HepG2 (cell line): ENCODE data around the gene PRKCE. TPM values are rescaled to one million over a fixed set of nuclear protein-coding genes. Genes with fewer than 3 reads are reported as not detected.

Experiments
- FOXA3 ChIP-seq: IDR thresholded peaks from 2 replicates; pipeline ENCODE4 v1.6.1; 2016; ENCODE audit warnings: missing genetic modification reagents, missing compliant biosample characterization
- HIVEP1 ChIP-seq: sonication (generic); formaldehyde crosslinking; IDR thresholded peaks from 2 replicates; pipeline ENCODE4 v1.4.0; 2020; ENCODE audit warnings: mild to moderate bottlenecking, missing genetic modification reagents
- HNRNPL ChIP-seq: fragments of 200-400 bp; formaldehyde crosslinking; IDR thresholded peaks from 2 replicates; pipeline ENCODE4 v1.6.1; 2017; ENCODE audit warnings: mild to moderate bottlenecking, low read depth, low read length
- IKZF4 ChIP-seq: sonication (generic); formaldehyde crosslinking; IDR thresholded peaks from 2 replicates; pipeline ENCODE4 v1.5.1; 2020; ENCODE audit warnings: borderline replicate concordance, mild to moderate bottlenecking, low read depth, missing genetic modification reagents; ENCODE audit errors: not compliant biosample characterization
- MLLT10 ChIP-seq: sonication (generic); formaldehyde crosslinking; IDR thresholded peaks from 2 replicates; pipeline ENCODE4 v1.4.0; 2020; ENCODE audit warnings: missing genetic modification reagents
- MXD4 ChIP-seq: IDR thresholded peaks from 2 replicates; pipeline ENCODE4 v1.6.1; 2016; ENCODE audit warnings: mild to moderate bottlenecking, missing biosample characterization, missing genetic modification reagents
- POGZ ChIP-seq: sonication (generic); formaldehyde crosslinking; IDR thresholded peaks from 2 replicates; pipeline ENCODE4 v1.4.0; 2020; ENCODE audit warnings: mild to moderate bottlenecking, missing genetic modification reagents
- RAD21 ChIP-seq: fragments of 450-650 bp; formaldehyde crosslinking; IDR thresholded peaks from 2 replicates; pipeline ENCODE4 v1.5.0; 2020; ENCODE audit warnings: mild to moderate bottlenecking
- SP4 ChIP-seq: sonication (generic); formaldehyde crosslinking; IDR thresholded peaks from 2 replicates; pipeline ENCODE4 v1.8.1; 2023; ENCODE audit warnings: mild to moderate bottlenecking, missing genetic modification reagents
- ZFP36L2 ChIP-seq: sonication (generic); formaldehyde crosslinking; IDR thresholded peaks from 2 replicates; pipeline ENCODE4 v1.4.0; 2020; ENCODE audit warnings: missing genetic modification reagents
- ZNF572 ChIP-seq: sonication (generic); formaldehyde crosslinking; IDR thresholded peaks from 2 replicates; pipeline ENCODE4 v1.5.1; 2020; ENCODE audit warnings: mild to moderate bottlenecking, missing genetic modification reagents
- ZNF724P ChIP-seq: sonication (generic); formaldehyde crosslinking; IDR thresholded peaks from 2 replicates; pipeline ENCODE4 v1.8.0; 2022; ENCODE audit warnings: missing genetic modification reagents, borderline replicate concordance
- ZNF83 ChIP-seq: sonication (generic); formaldehyde crosslinking; IDR thresholded peaks from 2 replicates; pipeline ENCODE4 v1.4.0; 2020; ENCODE audit warnings: missing genetic modification reagents, mild to moderate bottlenecking, borderline replicate concordance
- polyA plus RNA-seq, 8 experiments: library from polyadenylated mRNA; depleted of rRNA in 3 of 8; stranded (reverse) in 7 of 8; unstranded in 1 of 8; fragments of >200 nt; fragmentation: Illumina TruSeq in 4 of 8; extraction: Trizol in 4 of 8; gene quantifications; 2 replicates each; pipeline versions ENCODE4 v1.2.1 to v1.2.3, GENCODE V29; 2011 to 2016; ENCODE audit warnings: low read depth in 4 of 8, missing spikeins in 1 of 8, mixed read lengths in 1 of 8; ENCODE audit not compliant: insufficient read depth in 1 of 8
- total RNA-seq, 5 experiments: library from RNA; depleted of rRNA; stranded (reverse); fragments of >200 nt; fragmentation: Illumina TruSeq; extraction: Trizol; gene quantifications; 2 replicates each; pipeline ENCODE4 v1.2.3, GENCODE V29; 2016; ENCODE audit warnings: low read depth in 1 of 5
- TF ChIP-seq, protein P1 (sequence below): sonication (generic); formaldehyde crosslinking; IDR thresholded peaks from one replicate; pipeline ENCODE4 v1.5.1; 2020; ENCODE audit warnings: mild to moderate bottlenecking, missing genetic modification reagents; ENCODE audit errors: not compliant biosample characterization
- TF ChIP-seq, protein P2 (sequence below): IDR thresholded peaks from 2 replicates; pipeline ENCODE4 v1.6.1; 2016; ENCODE audit warnings: mild to moderate bottlenecking, missing biosample characterization, missing genetic modification reagents
- TF ChIP-seq, protein P3 (sequence below): IDR thresholded peaks from 2 replicates; pipeline ENCODE4 v1.6.1; 2018; ENCODE audit warnings: missing genetic modification reagents, mild to moderate bottlenecking, missing compliant biosample characterization
- TF ChIP-seq, protein P4 (sequence below): sonication (generic); formaldehyde crosslinking; IDR thresholded peaks from 2 replicates; pipeline ENCODE4 v1.5.0; 2020; ENCODE audit warnings: mild to moderate bottlenecking, missing genetic modification reagents, moderate library complexity
- TF ChIP-seq, protein P5 (sequence below): sonication (generic); formaldehyde crosslinking; IDR thresholded peaks from 2 replicates; pipeline ENCODE4 v1.5.0; 2020; ENCODE audit warnings: missing genetic modification reagents, mild to moderate bottlenecking, borderline replicate concordance

Gene PRKCE
- total and polyA plus RNA-seq, 2 of the 13 experiments (the other 11 are each of a cell fraction or from before 2014, with no cell fraction given), result 1.0 to 3.9 TPM

DNA sequence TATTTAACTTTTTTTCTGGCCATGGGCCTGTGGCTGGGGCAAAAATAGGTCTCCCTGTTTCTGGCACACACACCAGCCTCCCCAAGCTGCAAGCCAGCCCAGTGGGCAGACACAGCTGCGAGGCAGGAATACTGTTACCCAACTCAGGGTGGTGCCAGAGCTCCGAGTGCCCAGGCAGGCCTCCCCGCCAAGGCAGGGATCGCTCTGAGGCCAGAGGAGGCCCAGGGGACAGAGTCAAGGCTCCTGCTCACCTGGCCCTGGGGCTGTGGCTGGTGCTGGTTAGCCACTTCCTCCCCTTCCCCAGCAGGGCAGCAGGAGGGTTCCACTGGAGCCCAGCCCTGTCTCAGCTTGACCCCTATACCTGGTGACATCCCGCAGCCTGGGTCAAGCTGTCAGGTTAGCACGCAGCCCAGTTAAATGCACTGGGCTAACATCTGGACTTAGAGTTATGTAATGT, 578.7 kb downstream of the PRKCE start (continued):
- TF ChIP-seq, protein P1, sequence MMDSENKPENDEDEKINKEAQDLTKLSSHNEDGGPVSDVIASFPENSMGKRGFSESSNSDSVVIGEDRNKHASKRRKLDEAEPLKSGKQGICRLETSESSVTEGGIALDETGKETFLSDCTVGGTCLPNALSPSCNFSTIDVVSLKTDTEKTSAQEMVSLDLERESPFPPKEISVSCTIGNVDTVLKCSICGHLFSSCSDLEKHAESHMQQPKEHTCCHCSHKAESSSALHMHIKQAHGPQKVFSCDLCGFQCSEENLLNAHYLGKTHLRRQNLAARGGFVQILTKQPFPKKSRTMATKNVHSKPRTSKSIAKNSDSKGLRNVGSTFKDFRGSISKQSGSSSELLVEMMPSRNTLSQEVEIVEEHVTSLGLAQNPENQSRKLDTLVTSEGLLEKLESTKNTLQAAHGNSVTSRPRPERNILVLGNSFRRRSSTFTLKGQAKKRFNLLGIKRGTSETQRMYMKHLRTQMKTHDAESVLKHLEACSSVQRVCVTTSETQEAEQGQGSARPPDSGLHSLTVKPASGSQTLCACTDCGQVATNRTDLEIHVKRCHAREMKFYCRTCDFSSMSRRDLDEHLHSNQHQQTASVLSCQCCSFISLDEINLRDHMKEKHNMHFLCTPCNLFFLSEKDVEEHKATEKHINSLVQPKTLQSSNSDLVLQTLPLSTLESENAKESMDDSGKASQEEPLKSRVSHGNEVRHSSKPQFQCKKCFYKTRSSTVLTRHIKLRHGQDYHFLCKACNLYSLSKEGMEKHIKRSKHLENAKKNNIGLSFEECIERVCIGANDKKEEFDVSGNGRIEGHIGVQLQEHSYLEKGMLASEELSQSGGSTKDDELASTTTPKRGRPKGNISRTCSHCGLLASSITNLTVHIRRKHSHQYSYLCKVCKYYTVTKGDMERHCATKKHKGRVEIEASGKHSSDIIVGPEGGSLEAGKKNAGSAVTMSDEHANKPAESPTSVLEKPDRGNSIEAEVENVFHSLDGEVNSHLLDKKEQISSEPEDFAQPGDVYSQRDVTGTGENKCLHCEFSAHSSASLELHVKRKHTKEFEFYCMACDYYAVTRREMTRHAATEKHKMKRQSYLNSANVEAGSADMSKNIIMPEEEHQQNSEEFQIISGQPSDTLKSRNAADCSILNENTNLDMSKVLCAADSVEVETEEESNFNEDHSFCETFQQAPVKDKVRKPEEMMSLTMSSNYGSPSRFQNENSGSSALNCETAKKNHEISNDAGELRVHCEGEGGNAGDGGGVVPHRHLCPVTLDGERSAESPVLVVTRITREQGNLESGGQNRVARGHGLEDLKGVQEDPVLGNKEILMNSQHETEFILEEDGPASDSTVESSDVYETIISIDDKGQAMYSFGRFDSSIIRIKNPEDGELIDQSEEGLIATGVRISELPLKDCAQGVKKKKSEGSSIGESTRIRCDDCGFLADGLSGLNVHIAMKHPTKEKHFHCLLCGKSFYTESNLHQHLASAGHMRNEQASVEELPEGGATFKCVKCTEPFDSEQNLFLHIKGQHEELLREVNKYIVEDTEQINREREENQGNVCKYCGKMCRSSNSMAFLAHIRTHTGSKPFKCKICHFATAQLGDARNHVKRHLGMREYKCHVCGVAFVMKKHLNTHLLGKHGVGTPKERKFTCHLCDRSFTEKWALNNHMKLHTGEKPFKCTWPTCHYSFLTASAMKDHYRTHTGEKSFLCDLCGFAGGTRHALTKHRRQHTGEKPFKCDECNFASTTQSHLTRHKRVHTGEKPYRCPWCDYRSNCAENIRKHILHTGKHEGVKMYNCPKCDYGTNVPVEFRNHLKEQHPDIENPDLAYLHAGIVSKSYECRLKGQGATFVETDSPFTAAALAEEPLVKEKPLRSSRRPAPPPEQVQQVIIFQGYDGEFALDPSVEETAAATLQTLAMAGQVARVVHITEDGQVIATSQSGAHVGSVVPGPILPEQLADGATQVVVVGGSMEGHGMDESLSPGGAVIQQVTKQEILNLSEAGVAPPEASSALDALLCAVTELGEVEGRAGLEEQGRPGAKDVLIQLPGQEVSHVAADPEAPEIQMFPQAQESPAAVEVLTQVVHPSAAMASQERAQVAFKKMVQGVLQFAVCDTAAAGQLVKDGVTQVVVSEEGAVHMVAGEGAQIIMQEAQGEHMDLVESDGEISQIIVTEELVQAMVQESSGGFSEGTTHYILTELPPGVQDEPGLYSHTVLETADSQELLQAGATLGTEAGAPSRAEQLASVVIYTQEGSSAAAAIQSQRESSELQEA (CRISPR knock-in tag), result no peak
- no peak for TF ChIP-seq FOXA3 (CRISPR knock-in tag)
- peak; percentile 46; the same call in 1 of the 2 replicates for TF ChIP-seq SP4 (CRISPR knock-in tag)
- no peak for TF ChIP-seq ZFP36L2 (CRISPR knock-in tag)
- TF ChIP-seq, protein P2, sequence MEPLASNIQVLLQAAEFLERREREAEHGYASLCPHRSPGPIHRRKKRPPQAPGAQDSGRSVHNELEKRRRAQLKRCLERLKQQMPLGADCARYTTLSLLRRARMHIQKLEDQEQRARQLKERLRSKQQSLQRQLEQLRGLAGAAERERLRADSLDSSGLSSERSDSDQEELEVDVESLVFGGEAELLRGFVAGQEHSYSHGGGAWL (CRISPR knock-in tag), result no peak
- TF ChIP-seq MXD4 (CRISPR knock-in tag), result no peak
- TF ChIP-seq HNRNPL, result peak; percentile 87
- peak; percentile 51 for TF ChIP-seq RAD21
- TF ChIP-seq, protein P3, sequence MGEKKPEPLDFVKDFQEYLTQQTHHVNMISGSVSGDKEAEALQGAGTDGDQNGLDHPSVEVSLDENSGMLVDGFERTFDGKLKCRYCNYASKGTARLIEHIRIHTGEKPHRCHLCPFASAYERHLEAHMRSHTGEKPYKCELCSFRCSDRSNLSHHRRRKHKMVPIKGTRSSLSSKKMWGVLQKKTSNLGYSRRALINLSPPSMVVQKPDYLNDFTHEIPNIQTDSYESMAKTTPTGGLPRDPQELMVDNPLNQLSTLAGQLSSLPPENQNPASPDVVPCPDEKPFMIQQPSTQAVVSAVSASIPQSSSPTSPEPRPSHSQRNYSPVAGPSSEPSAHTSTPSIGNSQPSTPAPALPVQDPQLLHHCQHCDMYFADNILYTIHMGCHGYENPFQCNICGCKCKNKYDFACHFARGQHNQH (CRISPR knock-in tag), result no peak
- TF ChIP-seq IKZF4 (CRISPR knock-in tag), result peak; percentile 37
- no peak for TF ChIP-seq ZNF83 (CRISPR knock-in tag)
- TF ChIP-seq POGZ (CRISPR knock-in tag), result 0 out of 2 replicates have a peak, but pooled peaks have one; percentile 32
- TF ChIP-seq ZNF724P (CRISPR knock-in tag), result peak; percentile 47; the same call in 1 of the 2 replicates
- TF ChIP-seq MLLT10, result no peak
- TF ChIP-seq ZNF572 (CRISPR knock-in tag), result no peak
- TF ChIP-seq, protein P4, sequence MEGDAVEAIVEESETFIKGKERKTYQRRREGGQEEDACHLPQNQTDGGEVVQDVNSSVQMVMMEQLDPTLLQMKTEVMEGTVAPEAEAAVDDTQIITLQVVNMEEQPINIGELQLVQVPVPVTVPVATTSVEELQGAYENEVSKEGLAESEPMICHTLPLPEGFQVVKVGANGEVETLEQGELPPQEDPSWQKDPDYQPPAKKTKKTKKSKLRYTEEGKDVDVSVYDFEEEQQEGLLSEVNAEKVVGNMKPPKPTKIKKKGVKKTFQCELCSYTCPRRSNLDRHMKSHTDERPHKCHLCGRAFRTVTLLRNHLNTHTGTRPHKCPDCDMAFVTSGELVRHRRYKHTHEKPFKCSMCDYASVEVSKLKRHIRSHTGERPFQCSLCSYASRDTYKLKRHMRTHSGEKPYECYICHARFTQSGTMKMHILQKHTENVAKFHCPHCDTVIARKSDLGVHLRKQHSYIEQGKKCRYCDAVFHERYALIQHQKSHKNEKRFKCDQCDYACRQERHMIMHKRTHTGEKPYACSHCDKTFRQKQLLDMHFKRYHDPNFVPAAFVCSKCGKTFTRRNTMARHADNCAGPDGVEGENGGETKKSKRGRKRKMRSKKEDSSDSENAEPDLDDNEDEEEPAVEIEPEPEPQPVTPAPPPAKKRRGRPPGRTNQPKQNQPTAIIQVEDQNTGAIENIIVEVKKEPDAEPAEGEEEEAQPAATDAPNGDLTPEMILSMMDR (CRISPR knock-in tag), result peak; percentile 73
- TF ChIP-seq HIVEP1 (CRISPR knock-in tag), result peak; percentile 66; the same call in 1 of the 2 replicates
- TF ChIP-seq, protein P5, sequence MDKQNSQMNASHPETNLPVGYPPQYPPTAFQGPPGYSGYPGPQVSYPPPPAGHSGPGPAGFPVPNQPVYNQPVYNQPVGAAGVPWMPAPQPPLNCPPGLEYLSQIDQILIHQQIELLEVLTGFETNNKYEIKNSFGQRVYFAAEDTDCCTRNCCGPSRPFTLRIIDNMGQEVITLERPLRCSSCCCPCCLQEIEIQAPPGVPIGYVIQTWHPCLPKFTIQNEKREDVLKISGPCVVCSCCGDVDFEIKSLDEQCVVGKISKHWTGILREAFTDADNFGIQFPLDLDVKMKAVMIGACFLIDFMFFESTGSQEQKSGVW (CRISPR knock-in tag), result no peak
